ENCODE results near the gene IL12B. TPM values are rescaled to one million over a fixed set of nuclear protein-coding genes. Genes with fewer than 3 reads are reported as not detected.
"Not testable (repeated sequence)": the region's sequence is repeated elsewhere in the genome, so short reads cannot be mapped to it uniquely, and the experiment has no call there.

The IL12B gene
- total and polyA plus RNA-seq, 2 donors from 2014 or later, result not detected

DNA sequence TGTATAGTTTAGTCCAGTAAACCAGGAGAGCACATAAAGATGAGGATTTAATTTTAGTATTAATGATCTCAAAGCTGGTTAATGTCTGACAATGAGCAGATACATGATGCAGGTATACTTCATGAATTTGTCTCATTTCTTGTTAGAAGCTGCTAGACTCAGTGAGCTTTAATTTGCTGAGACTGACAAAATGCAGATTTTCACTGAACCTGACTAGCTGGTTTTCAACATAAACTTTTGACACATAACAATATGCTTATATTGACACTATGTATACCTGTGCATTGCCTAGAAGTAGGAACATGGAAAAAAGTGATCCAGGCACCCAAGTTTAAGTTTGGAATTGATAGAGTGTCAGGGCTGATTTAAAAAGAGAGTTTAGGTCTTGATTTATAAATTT lies 56.4 kb downstream of the IL12B start:
- no peak for TF ChIP-seq CTCF (IDR thresholded peaks at IDR 0.05; ENCODE audit: borderline replicate concordance, extremely low read depth, insufficient read depth)
- H3K27ac ChIP-seq (ENCODE audit: low read depth in 2 of 2, low read length in 2 of 2), result no peak overlapping the region
- no peaks in the 10 kb centered on the region for H3K9me3 ChIP-seq (ENCODE audit: control insufficient read depth in 2 of 3, insufficient read depth in 1 of 3, low read length in 3 of 3)
- H3K9ac ChIP-seq (ENCODE audit: low read length in 3 of 3), result no peak overlapping the region
- FAIRE-seq (no peak), DNase-seq (no peak)
- no peaks in the 10 kb centered on the region for H3K27me3 ChIP-seq (ENCODE audit: control insufficient read depth, insufficient read depth, low read length)
- H3K4me3 ChIP-seq (ENCODE audit: low read length in 3 of 3), result no peak overlapping the region
- no peaks in the 10 kb centered on the region for H3K4me1 ChIP-seq (ENCODE audit: control insufficient read depth in 2 of 3, insufficient read depth in 2 of 3, low read depth in 1 of 3, low read length in 3 of 3)
- intact Hi-C loops (cut with DNase I), result no loop called here
- peaks cover 3 to 9% (median 5%) of the 10 kb centered on the region in 3 donors for H3K36me3 ChIP-seq (ENCODE audit: control insufficient read depth in 2 of 3, insufficient read depth in 3 of 3, low read length in 3 of 3)

- H3K4me1 ChIP-seq (ENCODE audit: control insufficient read depth in 2 of 3, insufficient read depth in 2 of 3, low read depth in 1 of 3, low read length in 3 of 3), result no peaks in the 10 kb centered on the region
- H3K27me3 ChIP-seq (ENCODE audit: control insufficient read depth, insufficient read depth, low read length), result no peaks in the 10 kb centered on the region
- H3K9ac ChIP-seq (ENCODE audit: low read length in 3 of 3), result no peak overlapping the region
- intact Hi-C loops (cut with DNase I), result loop anchor here (10.0 kb wide), 1 partner anchor 115 kb away; no protein-coding TSS in a partner anchor
- peaks cover 0 to 2% (median 0%) of the 10 kb centered on the region in 3 donors for H3K36me3 ChIP-seq (ENCODE audit: control insufficient read depth in 2 of 3, insufficient read depth in 3 of 3, low read length in 3 of 3)
- no peaks in the 10 kb centered on the region for H3K9me3 ChIP-seq (ENCODE audit: control insufficient read depth in 2 of 3, insufficient read depth in 1 of 3, low read length in 3 of 3)
- H3K27ac ChIP-seq (ENCODE audit: low read depth in 2 of 2, low read length in 2 of 2), result no peak overlapping the region
- FAIRE-seq (no peak), DNase-seq (no peak)
- no peak overlapping the region for H3K4me3 ChIP-seq (ENCODE audit: low read length in 3 of 3)
- no peak for TF ChIP-seq CTCF (IDR thresholded peaks at IDR 0.05; ENCODE audit: borderline replicate concordance, extremely low read depth, insufficient read depth)
Measured at GRCh38 chr5:159269723-159270122, 60.6 kb downstream of the IL12B start.

GRCh38 chr5:159266764-159267163 lies 63.5 kb downstream of the IL12B start:
- FAIRE-seq; H3K4me1 ChIP-seq (ENCODE audit: control insufficient read depth in 2 of 3, insufficient read depth in 2 of 3, low read depth in 1 of 3, low read length in 3 of 3); H3K36me3 ChIP-seq (ENCODE audit: control insufficient read depth in 2 of 3, insufficient read depth in 3 of 3, low read length in 3 of 3); H3K27me3 ChIP-seq (ENCODE audit: control insufficient read depth, insufficient read depth, low read length); H3K4me3 ChIP-seq (ENCODE audit: low read length in 3 of 3); DNase-seq; H3K27ac ChIP-seq (ENCODE audit: low read depth in 2 of 2, low read length in 2 of 2); H3K9me3 ChIP-seq (ENCODE audit: control insufficient read depth in 2 of 3, insufficient read depth in 1 of 3, low read length in 3 of 3); H3K9ac ChIP-seq (ENCODE audit: low read length in 3 of 3): not testable (repeated sequence)
- intact Hi-C loops (cut with DNase I), result loop anchor here (10.0 kb wide), 1 partner anchor 112 kb away; no protein-coding TSS in a partner anchor

Other genes starting within 250 kb of the IL12B start
- gene EBF1, start 230.6 kb downstream of the IL12B start, total RNA-seq, result 30.8 TPM
- gene EBF1, start 230.6 kb downstream of the IL12B start, polyA plus RNA-seq (ENCODE audit: insufficient read depth, low read depth, low replicate concordance), result 2.7 TPM
- 66.5 TPM for gene RNF145, start 120.9 kb downstream of the IL12B start, total RNA-seq
- 29.6 TPM for gene RNF145, start 120.9 kb downstream of the IL12B start, polyA plus RNA-seq (ENCODE audit: insufficient read depth, low read depth, low replicate concordance)
- gene UBLCP1, start 67.2 kb downstream of the IL12B start, total RNA-seq, result 25.1 TPM
- 17.1 TPM for gene UBLCP1, start 67.2 kb downstream of the IL12B start, polyA plus RNA-seq (ENCODE audit: insufficient read depth, low read depth, low replicate concordance)